ENCODE data around the gene EXOSC2. TPM values are rescaled to one million over a fixed set of nuclear protein-coding genes. Genes with fewer than 3 reads are reported as not detected.

Gene EXOSC2
- total and polyA plus RNA-seq, 2 of the 8 experiments (the other 6 are each of a cell fraction or from before 2014, with no cell fraction given): 47.8 to 93.6 TPM

GRCh38 chr9:130711469-130711868 is 17.9 kb downstream of the EXOSC2 start (continued):
- TF ChIP-seq, protein P1, sequence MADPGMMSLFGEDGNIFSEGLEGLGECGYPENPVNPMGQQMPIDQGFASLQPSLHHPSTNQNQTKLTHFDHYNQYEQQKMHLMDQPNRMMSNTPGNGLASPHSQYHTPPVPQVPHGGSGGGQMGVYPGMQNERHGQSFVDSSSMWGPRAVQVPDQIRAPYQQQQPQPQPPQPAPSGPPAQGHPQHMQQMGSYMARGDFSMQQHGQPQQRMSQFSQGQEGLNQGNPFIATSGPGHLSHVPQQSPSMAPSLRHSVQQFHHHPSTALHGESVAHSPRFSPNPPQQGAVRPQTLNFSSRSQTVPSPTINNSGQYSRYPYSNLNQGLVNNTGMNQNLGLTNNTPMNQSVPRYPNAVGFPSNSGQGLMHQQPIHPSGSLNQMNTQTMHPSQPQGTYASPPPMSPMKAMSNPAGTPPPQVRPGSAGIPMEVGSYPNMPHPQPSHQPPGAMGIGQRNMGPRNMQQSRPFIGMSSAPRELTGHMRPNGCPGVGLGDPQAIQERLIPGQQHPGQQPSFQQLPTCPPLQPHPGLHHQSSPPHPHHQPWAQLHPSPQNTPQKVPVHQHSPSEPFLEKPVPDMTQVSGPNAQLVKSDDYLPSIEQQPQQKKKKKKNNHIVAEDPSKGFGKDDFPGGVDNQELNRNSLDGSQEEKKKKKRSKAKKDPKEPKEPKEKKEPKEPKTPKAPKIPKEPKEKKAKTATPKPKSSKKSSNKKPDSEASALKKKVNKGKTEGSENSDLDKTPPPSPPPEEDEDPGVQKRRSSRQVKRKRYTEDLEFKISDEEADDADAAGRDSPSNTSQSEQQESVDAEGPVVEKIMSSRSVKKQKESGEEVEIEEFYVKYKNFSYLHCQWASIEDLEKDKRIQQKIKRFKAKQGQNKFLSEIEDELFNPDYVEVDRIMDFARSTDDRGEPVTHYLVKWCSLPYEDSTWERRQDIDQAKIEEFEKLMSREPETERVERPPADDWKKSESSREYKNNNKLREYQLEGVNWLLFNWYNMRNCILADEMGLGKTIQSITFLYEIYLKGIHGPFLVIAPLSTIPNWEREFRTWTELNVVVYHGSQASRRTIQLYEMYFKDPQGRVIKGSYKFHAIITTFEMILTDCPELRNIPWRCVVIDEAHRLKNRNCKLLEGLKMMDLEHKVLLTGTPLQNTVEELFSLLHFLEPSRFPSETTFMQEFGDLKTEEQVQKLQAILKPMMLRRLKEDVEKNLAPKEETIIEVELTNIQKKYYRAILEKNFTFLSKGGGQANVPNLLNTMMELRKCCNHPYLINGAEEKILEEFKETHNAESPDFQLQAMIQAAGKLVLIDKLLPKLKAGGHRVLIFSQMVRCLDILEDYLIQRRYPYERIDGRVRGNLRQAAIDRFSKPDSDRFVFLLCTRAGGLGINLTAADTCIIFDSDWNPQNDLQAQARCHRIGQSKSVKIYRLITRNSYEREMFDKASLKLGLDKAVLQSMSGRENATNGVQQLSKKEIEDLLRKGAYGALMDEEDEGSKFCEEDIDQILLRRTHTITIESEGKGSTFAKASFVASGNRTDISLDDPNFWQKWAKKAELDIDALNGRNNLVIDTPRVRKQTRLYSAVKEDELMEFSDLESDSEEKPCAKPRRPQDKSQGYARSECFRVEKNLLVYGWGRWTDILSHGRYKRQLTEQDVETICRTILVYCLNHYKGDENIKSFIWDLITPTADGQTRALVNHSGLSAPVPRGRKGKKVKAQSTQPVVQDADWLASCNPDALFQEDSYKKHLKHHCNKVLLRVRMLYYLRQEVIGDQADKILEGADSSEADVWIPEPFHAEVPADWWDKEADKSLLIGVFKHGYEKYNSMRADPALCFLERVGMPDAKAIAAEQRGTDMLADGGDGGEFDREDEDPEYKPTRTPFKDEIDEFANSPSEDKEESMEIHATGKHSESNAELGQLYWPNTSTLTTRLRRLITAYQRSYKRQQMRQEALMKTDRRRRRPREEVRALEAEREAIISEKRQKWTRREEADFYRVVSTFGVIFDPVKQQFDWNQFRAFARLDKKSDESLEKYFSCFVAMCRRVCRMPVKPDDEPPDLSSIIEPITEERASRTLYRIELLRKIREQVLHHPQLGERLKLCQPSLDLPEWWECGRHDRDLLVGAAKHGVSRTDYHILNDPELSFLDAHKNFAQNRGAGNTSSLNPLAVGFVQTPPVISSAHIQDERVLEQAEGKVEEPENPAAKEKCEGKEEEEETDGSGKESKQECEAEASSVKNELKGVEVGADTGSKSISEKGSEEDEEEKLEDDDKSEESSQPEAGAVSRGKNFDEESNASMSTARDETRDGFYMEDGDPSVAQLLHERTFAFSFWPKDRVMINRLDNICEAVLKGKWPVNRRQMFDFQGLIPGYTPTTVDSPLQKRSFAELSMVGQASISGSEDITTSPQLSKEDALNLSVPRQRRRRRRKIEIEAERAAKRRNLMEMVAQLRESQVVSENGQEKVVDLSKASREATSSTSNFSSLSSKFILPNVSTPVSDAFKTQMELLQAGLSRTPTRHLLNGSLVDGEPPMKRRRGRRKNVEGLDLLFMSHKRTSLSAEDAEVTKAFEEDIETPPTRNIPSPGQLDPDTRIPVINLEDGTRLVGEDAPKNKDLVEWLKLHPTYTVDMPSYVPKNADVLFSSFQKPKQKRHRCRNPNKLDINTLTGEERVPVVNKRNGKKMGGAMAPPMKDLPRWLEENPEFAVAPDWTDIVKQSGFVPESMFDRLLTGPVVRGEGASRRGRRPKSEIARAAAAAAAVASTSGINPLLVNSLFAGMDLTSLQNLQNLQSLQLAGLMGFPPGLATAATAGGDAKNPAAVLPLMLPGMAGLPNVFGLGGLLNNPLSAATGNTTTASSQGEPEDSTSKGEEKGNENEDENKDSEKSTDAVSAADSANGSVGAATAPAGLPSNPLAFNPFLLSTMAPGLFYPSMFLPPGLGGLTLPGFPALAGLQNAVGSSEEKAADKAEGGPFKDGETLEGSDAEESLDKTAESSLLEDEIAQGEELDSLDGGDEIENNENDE (IDR thresholded peaks at IDR 0.05; ENCODE audit: insufficient replicate concordance, low read length): no peak
- TF ChIP-seq CTBP2 (IDR thresholded peaks at IDR 0.05; ENCODE audit: borderline replicate concordance, insufficient read depth, insufficient read length, low read length) (no peak), TAF7 (optimal IDR thresholded peaks at IDR 0.05; ENCODE audit: borderline replicate concordance, low read depth, low read length) (no peak), USF2 (IDR thresholded peaks at IDR 0.05; ENCODE audit: low read length) (no peak)

All from H1 (cell line).